Stimulated activated CD4-positive, alpha-beta T cell treated with anti-CD3 and anti-CD28 coated beads, TNF-alpha, amount 100 ng/mL, for 48 hours (primary cell): ENCODE data around the gene CEP104.

ENCODE experiments used
- DNase-seq, 3 donors: peaks; one replicate each; pipeline ENCODE4 v3.0.0-alpha.2; 2020; ENCODE audit warnings: low read depth in 3 of 3

Gene CEP104

GRCh38 chr1:3778590-3779264 lies 78.3 kb downstream of the CEP104 start:
- DNase-seq, result no peak

- DNase-seq, result no peak
Observed at GRCh38 chr1:3777647-3778589, 79.1 kb downstream of the CEP104 start.

- no peak for DNase-seq
Observed at GRCh38 chr1:3777078-3777547, 79.9 kb downstream of the CEP104 start.

GRCh38 chr1:3776231-3776961 lies 80.6 kb downstream of the CEP104 start:
- no peak for DNase-seq

GRCh38 chr1:3775490-3776230 lies 81.4 kb downstream of the CEP104 start:
- peak in 1 of 3 donors; percentile 43 for DNase-seq

GRCh38 chr1:3774946-3775489 lies 82.0 kb downstream of the CEP104 start:
- no peak for DNase-seq

DNA sequence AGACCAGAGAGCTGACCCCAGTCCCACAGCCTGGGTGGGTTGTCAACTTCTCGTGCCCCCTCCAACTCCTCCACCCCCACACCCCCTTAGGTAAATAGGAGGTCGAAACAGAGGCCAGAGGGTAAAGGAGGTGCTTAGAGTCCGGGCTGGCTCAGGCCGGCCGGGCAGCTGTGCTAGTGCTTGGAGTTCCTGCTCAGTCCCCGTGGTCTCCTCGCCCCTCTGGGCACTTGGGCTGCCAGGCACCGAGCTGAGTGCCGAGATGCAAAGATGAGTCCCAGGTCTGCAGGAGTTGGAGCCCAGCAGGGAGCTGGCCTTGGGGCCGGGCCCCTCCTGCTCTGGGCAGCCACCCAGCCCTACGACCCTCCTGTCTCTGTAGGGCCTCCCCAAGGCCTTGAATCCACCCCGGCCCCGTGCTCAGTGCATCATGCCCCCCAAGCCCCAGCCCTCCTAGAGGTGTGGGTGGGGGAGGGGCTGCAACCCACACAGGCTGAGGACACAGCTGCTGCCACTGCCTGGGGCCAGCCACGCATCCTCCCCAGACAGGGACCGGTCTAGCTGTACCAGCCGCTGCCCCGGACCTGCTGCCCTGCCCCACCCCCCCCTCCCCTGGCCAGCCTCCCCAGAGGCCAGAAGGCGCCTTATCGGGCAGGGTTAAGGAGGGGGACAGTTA lies 82.6 kb downstream of the CEP104 start:
- DNase-seq, result no peak

DNA sequence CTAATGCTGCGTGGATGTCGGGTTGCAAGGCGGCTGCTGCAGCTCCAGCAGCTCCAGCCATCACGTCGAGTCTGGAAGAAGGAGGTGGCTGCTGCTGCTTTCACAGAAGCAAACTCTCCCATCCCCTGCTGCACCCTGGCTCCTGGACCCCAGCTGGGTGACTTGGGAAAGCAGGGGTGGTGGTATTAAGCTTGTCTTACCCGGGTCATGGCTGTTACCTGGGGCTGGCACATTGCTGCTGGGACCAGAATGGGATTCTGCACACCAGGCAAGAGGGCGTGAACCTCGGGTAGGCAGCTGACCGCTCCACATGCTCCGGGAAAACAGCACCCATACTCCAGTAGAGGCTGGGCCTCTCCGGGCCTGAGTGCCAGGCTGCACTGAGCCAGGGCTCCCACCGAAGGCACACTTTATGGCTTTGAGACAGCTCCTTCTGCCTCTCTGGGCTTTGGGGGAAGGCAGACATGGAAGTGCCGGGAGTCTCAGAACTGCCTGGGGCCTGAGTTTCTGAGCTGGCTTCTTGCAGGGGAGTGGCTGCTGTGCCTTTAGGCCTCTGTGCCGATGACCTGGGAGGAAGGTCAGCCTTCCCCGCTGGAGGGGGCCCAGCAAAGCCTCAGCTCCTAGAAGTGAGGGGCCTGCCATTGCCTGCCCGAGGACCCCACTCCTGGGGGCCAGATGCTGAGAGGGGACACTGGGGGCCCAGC lies 83.3 kb downstream of the CEP104 start:
- DNase-seq, result no peak

DNA sequence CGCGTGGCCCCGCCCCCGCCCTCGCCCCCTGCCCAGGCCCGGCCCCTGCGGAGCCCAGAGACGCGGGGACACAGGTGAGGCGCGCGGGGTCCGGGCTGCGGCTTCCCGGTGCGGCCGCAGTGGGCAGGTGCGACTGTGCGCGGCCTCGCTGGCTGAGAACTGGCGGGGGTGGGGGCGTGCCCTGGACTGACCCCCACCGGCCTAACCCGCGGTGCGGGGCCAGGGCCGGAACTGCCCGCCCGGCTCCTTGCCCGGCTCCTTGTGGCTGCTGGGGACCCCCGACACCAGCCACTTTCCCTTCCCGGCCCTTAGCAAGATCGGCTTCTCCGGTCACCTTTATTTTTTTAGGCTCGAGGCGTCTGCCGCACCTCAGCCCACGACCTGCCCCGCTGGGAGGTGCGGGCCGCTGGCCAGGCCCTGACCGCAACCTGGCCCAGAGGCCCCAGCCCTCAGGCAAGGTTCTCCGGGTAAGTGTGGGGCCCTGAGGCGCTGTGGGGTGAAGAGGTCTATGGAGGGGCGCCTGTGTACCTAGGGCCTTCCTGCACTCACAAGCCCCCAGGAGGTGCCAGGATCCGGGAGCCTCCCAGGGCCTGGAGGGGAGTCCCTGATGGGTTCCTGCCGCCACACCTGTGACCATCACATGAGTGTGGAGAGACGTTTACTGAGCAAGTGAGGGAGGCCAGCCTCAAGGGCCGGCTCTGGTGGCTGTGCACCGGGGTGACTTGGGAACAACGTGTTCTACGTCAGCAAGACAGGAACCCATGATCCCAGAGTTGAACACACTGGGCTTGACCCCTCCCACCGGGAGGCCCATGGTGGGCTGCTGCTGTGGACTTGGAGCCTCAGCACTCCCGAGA lies 84.1 kb downstream of the CEP104 start, which contains the start of gene SMIM1:
Gene SMIM1, plus strand, starts transcription at position 35 of the 857 bp plus-strand sequence. CDS start 2,625 bp downstream, outside the sequence.
- DNase-seq, result no peak

- DNase-seq, result peak; percentile 71 to 90 (median 79)
Observed at GRCh38 chr1:3772027-3772714, 84.8 kb downstream of the CEP104 start.

DNA sequence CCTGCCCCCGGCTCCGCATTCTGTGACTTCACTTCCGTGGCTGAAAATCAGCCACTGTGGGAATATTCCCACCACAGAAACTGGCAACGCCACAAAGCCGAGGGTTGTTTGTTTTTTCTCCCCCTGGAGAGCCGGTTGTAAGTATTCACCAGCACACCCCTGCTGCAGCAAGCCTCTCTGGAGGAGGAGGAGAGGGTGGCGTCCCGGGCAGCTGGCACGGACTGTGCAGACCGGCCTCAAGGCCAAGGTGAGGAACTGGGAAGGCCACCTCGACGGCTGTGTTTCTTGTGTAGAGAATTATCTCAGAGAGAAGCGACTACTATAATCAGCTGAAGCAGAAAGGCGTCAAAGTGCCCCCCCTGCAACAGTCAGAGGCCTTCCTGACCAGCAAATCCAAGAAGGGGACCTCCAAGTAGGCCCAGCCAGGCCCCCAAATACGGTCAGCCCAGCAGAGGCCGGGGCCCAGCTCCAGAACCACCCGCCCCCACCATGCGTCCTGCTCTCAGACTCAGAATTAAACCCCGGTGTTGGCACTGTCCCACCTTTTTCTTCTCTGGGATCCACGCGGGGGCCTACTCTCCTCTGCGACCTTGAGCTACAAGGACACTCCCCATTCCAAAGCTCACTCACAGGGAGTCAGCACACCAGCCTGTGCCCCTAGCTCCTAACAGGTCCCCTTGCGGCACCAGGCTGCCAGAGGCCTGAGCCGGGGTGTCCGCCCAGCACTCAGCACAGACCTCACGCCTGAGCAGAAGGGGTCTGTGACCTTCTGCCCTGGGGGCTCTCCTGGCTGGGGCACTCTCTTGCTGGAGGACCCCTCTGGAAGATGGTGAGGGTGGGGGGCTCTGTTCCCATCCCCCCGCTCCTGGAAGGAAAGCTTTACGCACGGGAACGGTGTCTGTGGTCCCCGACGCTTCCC lies 85.6 kb downstream of the CEP104 start:
- no peak for DNase-seq

- DNase-seq, result no peak
Observed at GRCh38 chr1:3770047-3770765, 86.8 kb downstream of the CEP104 start.

DNA sequence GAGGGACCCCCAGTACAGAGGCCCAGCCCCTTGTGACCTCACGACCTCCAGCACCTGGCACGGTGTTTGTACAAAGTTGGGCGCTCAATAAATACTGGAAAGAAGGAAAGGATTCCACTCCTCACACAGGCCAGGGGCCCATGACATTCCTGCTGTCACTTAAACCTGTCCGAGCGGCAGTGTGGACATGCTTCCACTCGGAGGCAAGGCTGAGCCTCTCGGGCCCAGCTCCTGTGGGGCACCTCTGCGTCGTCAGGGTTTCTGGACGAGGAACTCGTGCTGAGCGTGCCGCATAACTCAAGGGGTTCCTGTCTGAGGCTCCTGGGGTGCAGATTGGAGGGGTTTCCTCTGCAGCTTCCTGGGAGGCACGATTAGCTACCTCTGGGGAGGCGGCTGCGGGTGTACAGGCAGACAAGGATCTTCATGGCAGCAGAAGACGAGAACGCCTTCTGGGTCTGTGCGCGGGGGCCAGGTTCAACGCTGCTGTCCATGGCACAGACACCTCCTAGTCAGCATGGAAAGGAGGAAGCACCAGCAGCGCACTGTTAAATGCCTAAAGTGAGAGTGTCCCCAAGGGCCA lies 88.1 kb downstream of the CEP104 start:
- no peak for DNase-seq

- DNase-seq, result no peak
Observed at GRCh38 chr1:3767328-3767925, 89.6 kb downstream of the CEP104 start.

GRCh38 chr1:3763351-3764125 lies 93.5 kb downstream of the CEP104 start:
- DNase-seq, result no peak
